AG04449 (cell line): ENCODE data around the gene KLF18.
"Not testable (repeated sequence)": the region's sequence is repeated elsewhere in the genome, so short reads cannot be mapped to it uniquely, and the experiment has no call there.

ENCODE experiments used
- CTCF ChIA-PET: fragments of 350-600 bp; formaldehyde crosslinking; extraction: SDS; loops from one replicate; lab custom pipeline; 2021; ENCODE audit warnings: antibody characterized with exemption; lab: Yijun Ruan, JAX
- POLR2A ChIA-PET: fragments of 400-600, 350-600 bp; formaldehyde crosslinking; extraction: SDS; loops from one replicate; lab custom pipeline; 2020; ENCODE audit warnings: antibody characterized with exemption, inconsistent platforms; lab: Yijun Ruan, JAX
- DNase-seq: peaks from one replicate; pipeline ENCODE4 v3.0.0-alpha.2; 2010; ENCODE audit warnings: low read depth, low spot score
- H3K4me3 ChIP-seq: 2 replicates; pipeline ENCODE4 v1.5.1; 2011; ENCODE audit warnings: low read depth, mild to moderate bottlenecking, control low read depth, low read length
- CTCF ChIP-seq: IDR thresholded peaks from one replicate; pipeline ENCODE4 v1.5.1; 2011; ENCODE audit warnings: mild to moderate bottlenecking, moderate library complexity, low read length, control low read depth, inconsistent platforms; ENCODE audit not compliant: insufficient read depth; ENCODE audit errors: missing control alignments

Gene KLF18

GRCh38 chr1:44146536-44147361, 5.3 kb upstream of the KLF18 start:
- H3K4me3 ChIP-seq = no peak overlapping the region
- no peak for TF ChIP-seq CTCF
- no peak for DNase-seq
- ChIA-PET POLR2A (no interaction called here), CTCF (no interaction called here)

- no peak overlapping the region for H3K4me3 ChIP-seq
- ChIA-PET POLR2A (no interaction called here), CTCF (no interaction called here)
- no peak for TF ChIP-seq CTCF
- DNase-seq = no peak
Measured at GRCh38 chr1:44144962-44145756, 3.7 kb upstream of the KLF18 start.

- CTCF ChIA-PET, DNase-seq, H3K4me3 ChIP-seq, POLR2A ChIA-PET: not testable (repeated sequence)
Measured at GRCh38 chr1:44139565-44139964, 1.9 kb downstream of the KLF18 start.

GRCh38 chr1:44138239-44138638, 3.2 kb downstream of the KLF18 start:
- no peak overlapping the region for H3K4me3 ChIP-seq
- ChIA-PET POLR2A (no interaction called here), CTCF (no interaction called here)

GRCh38 chr1:44135886-44136285, 5.5 kb downstream of the KLF18 start:
- CTCF ChIA-PET = no interaction called here

More at GRCh38 chr1:44138239-44138638, 3.2 kb downstream of the KLF18 start:
- TF ChIP-seq CTCF = no peak
- no peak for DNase-seq

More at GRCh38 chr1:44135886-44136285, 5.5 kb downstream of the KLF18 start:
- TF ChIP-seq CTCF = no peak
- no peak overlapping the region for H3K4me3 ChIP-seq
- POLR2A ChIA-PET = no interaction called here
- no peak for DNase-seq
